SK-N-MC (cell line): Measurements from ENCODE around the gene E2F4.

Source experiments
- EZH2 ChIP-seq: fragments of 200-600 bp; sonication (generic); IDR thresholded peaks from one replicate; pipeline ENCODE4 v1.6.1; 2017; ENCODE audit warnings: antibody characterized with exemption
- FOXP2 ChIP-seq: optimal IDR thresholded peaks from 2 replicates; pipeline ENCODE3; 2011; ENCODE audit warnings: mild to moderate bottlenecking, moderate library complexity; ENCODE audit not compliant: insufficient read depth; ENCODE audit errors: extremely low read length, control extremely low read depth
- POLR2AphosphoS5 ChIP-seq: IDR thresholded peaks from 2 replicates; pipeline ENCODE4 v1.6.1; 2012; ENCODE audit warnings: mild to moderate bottlenecking, low read depth, low read length, borderline replicate concordance

GRCh38 chr16:67173808-67174705, 17.9 kb upstream of the E2F4 start:
- TF ChIP-seq POLR2AphosphoS5 = peak; percentile 28; the same call in 1 of the 2 replicates
- no peak for TF ChIP-seq EZH2
- no peak for TF ChIP-seq FOXP2
